GM18502 (cell line): Measurements from ENCODE around the gene BPIFB1.

Experiments used
- ATAC-seq: cut with Tn5 transposase; IDR thresholded peaks from one replicate; pipeline ENCODE4 v1.9.1; 2021; ENCODE audit warnings: mild to moderate bottlenecking; ENCODE audit not compliant: unreplicated experiment, poor library complexity

BPIFB1 gene

GRCh38 chr20:33317424-33318095 lies 34.5 kb downstream of the BPIFB1 start:
- no peak for ATAC-seq

- ATAC-seq, result no peak
Measured at GRCh38 chr20:33318096-33318429, 35.0 kb downstream of the BPIFB1 start.

DNA sequence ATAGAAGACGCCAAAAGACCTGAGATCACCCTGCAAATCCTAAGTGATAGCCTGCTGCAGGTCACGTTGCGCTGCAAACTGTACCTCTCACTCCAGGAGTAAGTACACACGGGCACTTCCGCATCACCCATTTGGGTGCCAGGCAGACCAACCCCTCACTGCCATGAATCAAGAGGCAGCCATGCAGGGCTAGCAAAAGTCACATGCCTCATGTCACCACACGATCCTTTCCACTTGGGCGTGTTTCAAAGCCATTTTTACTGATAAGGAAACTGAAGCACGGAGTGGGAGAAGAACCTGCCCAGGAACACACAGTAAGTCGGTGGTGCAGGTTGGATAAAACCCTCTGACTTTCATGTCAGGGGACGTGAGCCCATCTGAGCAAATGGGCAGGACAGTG lies 37.0 kb downstream of the BPIFB1 start:
- no peak for ATAC-seq

GRCh38 chr20:33322456-33322855 lies 39.4 kb downstream of the BPIFB1 start:
- ATAC-seq, result no peak

- no peak for ATAC-seq
Measured at GRCh38 chr20:33323236-33323635, 40.2 kb downstream of the BPIFB1 start.

DNA sequence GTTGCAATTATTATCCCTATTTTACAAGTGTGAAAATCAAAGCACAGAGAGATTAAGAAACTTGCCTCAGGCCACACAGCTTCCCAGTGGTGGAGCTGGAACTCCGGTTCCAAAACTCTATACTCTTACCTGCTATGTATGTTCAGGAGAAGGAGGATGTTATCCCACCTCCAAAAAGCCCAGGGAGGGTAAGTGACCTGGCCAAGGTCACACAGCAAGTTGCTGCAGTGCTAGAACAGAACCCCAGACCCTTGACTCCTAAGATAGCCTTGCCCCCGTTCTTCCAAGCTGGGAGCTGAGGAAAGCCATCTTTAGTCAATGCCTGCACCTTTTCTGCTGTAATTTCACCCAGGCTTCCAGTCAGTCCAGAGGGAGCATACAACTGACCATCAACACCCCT lies 42.3 kb downstream of the BPIFB1 start:
- no peak for ATAC-seq

DNA sequence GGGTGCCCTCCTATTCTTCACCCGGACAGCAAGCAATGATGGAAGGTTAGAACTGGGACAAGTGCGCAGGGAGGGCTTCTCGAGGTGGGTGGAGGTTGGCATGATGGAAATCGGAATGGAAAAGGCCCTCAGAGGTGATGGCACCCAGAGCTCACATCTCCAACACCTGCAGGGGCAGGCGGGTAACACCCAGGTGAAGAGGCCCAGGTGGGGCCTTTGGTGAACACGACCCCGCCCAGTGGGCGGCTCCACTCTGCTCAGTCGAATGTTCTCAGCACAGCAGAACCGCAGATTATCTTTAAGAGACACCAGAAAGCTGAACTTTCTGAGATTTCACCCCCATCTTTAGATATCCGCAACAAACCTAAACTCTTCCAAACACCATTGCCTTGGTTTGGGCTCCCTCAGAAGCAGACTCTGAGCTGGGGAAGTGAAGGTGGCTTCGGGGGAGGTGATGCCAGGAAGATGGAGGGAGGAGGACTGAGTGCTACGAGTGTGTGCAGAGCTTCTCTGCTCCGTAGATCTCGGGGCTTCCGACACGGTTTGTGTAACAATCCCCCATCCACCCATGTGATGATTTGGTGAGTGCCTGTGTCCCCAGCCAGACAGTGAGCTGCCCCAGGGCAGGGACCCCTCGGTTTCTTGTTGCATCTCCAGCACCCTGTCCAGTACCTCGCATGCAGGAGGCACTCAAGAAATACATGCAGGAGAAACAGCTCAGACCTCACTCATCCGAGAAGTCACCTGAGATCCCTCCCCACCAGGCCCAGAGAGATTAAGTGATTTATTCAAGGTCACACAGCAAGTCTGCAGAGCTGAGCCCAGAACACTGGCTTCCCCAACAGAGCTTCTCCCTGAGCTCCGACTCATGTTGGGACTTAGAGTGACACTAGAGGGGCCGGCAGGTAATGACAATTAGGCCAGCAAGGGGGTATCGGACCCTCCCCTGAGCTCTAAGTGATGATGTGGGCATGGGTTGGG lies 45.4 kb downstream of the BPIFB1 start:
- no peak for ATAC-seq

DNA sequence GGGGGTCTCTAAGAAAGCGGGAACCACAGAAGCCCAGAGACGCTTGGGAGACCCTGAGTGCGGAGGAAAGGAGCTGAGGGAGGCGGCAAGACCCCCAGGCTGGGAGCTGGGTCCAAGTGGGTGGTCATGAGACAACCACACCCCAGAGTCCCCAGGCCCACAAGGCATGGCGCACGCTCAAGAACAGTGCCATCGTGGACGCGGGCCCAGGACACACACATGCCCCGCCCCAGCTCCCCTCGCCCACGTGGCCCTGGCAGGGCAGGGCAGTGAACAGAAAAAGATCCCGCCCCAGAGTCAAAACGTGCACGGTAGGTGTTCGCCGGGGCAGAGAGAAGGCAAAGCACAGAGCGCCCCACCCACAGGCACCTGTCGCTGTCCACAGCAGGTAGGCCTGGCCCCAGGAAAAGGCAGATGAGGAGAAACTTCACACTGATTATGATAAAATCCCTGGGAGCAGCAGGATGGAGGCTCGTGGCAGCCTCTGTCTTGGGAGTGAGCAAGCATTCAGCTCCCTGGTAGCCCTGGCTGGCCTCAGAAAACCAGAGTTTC lies 50.0 kb downstream of the BPIFB1 start:
- no peak for ATAC-seq

- ATAC-seq, result no peak
Measured at GRCh38 chr20:33333616-33334015, 50.6 kb downstream of the BPIFB1 start.

DNA sequence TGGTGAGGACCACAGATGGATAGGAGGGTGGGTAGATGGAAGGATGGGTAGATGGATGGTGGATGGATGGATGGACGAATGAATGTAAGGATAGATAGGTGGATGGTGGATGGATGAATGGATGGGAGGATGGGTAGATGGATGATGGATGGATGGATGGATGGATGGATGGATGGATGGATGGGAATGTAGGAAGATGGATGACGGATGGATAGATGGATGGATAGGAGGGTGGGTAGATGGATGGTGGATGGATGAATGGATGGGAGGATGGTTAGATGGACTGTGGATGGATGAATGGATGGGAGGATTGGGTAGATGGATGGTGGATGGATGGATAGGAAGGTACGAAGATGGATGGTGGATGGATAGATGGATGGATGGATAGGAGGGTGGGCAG lies 51.1 kb downstream of the BPIFB1 start:
- ATAC-seq, result no peak

DNA sequence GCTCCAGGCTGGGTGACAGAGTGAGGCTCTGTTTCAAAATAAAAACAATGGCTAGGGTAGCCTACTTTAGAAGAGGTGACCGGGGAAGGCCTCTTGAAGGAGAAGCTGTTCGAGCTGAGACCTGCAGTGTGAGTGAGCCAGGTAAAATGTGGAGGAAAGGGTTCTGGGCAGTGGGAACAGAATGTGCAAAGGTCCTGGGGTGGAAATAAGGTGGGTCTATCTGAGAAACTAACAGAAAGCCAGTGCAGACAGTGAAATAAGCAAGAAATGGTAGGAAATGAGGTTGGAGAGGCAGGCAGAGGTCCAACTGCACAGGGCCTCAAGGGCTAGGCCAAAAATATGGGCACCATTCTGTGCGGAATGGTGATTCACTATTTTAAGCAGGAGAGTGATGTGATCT lies 53.4 kb downstream of the BPIFB1 start:
- ATAC-seq, result no peak

DNA sequence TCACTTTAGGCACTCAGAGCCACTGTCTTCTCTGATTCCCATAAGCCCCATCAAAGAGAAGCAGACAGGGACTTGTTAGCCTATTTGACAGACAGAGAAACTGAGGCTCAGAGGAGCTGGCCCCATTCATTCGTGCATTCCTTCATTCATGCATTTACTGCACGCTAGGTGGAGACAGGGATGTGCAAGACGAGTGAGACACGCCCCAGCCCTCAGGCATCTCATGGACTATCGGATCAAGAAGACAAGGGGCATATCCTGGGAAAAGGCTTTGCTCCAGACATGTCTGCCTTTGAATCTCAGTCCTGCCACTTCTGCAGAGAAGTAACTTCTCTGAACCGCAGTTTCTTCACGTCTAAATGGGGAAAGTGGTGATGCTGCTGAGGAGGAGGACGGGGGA lies 54.1 kb downstream of the BPIFB1 start:
- ATAC-seq, result no peak

- no peak for ATAC-seq
Measured at GRCh38 chr20:33337531-33338165, 54.6 kb downstream of the BPIFB1 start.

DNA sequence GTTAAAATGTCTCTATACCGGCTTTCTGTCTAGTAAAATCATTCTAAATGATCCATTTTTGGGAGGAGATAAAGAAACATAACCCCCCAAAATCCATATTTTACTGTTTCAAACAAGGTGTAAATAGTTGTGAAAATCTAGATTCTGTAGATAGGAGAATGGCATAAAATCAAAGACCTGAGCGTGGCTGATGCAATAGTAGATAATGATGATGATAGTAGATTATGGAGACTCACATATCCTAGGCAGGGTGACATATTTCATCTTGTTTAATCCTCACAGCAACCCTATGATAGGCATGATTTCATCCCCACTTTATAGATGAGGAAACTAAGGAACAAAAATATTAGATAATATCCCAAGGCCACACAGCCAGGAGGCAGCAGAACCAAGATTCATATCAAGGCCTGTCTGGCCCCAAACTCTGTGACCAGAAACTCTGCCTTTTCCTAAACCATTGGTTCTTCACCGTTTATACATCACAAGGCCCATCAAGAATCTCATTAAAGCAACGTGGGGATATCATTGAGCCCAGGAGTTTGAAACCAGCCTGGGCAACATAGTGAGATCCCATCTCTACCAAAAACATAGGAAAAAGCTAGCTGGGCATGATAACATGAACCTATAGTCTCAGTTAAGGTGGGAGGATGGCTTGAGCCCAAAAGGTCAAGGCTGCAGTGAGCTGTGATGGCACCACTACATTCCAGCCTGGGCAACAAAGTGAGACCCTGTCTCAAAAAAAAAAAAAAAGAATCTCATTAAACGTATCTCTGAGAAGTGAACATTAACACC lies 55.6 kb downstream of the BPIFB1 start:
- no peak for ATAC-seq

DNA sequence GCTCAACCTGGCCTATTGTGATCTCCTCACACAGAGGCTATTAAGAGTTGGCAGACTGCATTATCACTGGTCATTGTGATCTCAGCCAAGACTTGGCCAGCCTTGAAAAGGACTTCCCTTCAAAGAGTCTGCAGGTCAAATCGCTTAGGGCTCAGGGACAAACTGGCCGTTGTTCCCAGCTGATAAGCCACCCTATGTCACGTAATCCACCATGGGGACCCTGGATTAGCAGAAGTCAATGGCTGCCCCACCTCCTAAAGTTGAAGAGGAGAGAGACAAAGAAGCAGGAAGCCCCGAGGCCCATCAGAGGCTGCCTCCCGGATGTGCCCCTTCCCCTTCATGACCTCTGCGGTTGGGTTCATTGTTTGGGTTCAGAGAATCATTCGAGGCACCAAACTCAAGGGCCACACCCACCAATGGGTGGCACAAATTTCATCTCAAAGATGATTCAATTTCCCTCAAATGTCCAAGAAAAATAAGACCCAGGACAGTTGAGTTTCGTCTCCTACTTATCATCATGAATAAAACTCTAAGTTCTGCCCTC lies 56.6 kb downstream of the BPIFB1 start:
- no peak for ATAC-seq

DNA sequence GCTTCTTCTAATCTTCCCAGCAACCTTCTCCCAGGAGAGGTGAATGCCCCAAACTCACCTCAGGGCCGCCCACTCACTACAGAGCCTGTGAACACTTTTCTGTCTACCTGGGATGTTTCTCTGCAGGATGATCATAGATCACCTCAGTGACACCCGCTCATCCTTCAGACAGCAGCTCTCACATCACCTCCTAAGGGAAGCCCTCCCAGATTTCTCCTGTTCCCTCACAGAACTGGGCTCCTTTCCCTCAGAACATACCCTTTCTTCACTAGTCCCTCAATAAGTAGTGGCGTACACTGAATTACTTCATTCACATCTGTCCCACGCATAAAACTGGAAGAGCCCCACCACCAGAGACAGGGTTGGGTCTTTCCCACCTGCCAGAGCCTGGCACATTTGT lies 60.5 kb downstream of the BPIFB1 start:
- no peak for ATAC-seq

DNA sequence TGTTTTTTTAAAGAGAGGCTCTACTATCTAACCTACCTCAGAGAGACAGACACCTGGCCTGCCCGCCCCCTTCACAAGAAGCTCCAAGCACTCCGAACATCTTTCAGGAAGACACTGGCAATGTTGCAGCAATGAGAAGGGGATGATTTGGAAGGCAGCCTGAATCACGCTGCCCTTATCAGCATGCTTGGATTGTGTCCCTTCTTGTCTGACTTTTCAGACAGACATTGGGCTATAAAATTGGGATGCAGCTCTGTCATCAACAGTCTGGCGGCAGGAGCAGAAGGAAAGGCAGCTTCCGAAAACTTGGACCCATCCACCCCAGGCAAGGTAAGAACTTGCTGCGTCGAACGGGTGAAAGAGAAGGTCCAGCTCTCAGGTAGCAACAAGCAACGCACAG lies 62.3 kb downstream of the BPIFB1 start:
- no peak for ATAC-seq

- ATAC-seq, result no peak
Measured at GRCh38 chr20:33348136-33348937, 65.3 kb downstream of the BPIFB1 start.

DNA sequence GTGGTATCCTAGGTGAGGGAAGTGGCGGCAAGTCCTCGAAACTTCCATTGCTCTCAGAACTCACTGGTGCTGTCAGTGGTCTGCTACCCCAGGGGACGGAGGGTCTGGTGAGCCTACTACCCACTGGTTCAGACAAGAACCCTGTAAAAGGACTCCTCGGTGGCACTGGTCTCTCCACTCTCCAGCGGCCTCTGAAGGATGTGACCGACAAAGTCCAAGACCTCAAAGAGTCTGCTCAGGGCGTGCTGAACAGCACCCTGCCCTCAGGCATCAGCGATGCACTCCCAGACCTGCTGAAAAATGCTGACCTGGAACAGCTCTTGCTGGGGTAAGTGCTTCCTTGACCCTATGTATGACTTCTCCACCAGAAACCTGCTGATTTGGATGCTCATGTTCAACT lies 66.5 kb downstream of the BPIFB1 start:
- no peak for ATAC-seq
